ENCODE measurements around the gene PRPF18.

Gene PRPF18

DNA sequence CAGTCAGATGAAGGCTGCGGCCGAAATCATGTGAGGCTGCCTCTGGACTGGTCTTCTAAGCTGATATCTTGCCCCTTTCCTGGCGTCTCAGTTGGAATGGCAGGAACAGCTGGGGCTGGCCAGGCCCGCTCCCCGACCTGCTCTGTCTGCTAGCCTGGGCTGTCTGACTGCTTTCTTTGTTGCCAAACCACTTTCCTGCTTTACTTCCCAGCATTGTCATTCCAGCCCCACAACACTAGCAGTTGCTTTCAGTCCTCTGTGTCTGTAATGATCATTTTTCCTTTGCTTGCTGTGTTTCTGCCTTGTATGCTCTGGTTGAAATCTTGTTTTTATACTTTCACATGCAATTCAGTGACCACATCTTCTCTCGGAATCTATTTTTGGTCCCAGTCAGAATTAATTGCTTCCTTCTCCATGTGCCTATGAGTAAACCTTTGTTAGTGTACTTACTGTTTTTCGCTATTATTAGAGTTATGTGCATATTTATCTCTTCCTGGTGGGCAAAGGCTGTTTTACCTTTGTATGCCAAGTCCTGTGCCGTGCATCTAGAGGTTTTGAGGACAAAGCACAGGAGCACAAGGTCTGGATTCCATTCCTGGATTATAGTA lies 21.6 kb downstream of the PRPF18 start:
- DNase-seq = no peak

DNA sequence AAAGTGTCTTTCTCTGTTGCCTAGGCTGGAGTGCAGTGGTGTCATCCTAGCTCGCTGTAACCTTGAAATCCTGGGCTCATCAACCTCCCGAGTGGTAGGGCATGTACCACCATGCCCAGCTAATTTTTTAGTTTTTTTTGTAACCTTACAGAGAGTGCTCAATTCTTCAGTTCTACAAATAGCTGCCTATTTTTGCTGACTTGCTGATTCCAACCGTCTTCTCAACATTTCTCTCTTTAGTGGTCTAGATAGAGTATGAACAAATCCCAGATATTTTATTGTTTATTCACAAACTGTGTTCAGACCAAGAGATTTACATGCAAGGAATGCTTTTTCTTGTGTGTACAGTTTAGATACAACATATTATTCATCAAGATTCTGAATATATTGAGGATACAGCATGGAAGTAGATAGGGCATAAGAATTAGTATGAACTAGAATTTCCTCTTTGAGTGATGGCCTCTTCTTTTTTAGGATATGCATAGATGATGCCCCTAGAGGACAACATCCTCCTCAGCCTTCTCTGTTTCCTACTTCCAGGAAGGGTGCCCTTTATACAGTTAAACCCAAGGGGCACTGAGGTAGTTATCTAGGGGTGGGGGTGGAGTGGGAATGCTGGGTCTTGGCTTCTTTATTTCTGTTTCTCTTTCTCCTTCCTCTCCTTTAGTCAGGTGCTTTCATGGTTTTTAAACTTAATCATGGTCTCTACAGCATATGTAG lies 26.0 kb downstream of the PRPF18 start:
- DNase-seq = no peak

DNA sequence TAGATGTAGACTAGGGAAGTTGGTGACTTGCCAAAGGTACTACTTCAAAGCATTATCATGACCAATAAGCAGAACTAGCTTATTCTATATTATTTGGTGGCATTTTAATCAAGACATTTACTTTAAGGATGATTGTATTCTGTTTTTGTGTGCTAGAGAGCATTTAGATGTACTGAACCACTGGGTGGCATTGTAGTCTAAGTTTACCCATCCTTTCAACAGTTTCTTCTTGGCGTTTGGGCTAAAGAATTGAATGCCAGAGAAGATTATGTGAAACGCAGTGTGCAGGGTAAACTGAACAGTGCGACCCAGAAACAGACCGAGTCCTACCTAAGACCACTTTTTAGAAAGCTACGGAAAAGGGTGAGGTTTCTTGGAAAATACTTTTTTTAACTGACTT lies 26.8 kb downstream of the PRPF18 start:
- no peak for DNase-seq

DNA sequence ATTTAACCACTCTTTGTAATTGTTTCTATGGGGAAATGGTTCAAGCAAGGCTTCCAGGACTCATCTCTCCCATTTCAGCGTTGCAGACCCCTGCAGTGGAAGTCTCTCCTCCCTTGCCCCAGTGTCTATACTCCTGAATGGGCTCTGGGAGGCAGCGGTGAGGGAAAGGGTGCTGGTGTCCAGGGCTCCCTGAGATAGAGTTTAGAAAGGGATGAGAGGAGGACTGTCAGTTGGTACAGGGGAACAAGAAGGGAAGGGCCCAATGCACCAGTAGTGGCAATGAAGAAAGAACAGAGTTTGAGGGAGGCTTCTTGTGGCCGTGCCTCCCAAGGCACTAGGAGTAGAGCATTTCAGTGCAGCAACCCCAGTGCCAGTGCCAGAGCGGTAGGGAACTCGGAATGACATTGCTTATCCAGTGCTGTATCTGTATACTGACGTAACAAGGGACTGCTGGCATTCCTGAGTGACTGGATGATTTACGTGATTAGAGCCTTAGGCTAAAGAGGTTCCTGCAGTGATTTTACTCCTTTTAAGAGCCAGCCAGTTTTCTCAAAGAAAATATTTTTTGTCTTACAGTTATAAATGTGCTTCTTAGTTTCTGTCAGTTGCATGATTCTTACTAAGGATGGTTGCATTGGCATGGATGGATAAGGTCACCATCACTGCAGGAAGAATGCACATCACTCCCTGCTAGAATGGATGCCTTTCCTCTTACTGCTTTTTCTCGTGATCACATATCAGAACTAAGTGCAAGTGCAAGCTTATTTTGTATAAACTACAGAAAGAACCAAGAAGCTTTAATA lies 28.0 kb downstream of the PRPF18 start:
- no peak for DNase-seq

DNA sequence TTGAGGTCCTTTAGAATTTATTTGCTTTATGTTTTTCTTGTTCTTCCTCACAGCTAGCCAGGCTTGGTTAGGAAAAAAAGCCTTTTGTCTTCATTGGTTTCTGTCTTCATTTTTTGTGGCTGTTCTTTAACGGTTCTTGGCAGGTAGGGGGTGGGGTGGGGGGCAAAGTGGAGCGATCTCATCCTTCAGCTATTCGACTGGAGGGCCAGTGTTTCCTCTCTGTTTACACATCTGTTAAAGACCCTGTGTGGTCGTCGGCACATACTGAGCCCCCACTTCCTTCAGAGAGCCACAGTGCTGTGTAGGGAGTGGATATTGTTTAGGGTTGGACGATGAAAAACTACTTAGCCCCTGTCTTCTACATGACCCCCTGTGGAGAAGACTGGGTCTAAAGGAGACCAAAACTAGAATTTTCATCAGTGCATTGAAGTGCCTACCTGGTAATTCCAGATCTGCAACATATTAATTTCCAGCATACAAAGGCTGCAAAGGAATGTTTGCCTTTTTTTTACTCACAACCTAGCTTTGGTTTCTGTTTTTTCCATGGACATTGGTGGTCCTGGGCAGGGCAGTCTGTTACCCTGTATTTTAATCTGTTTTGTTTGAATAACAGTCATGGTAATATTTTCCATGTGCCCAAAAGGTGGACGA lies 29.0 kb downstream of the PRPF18 start:
- no peak for DNase-seq

DNA sequence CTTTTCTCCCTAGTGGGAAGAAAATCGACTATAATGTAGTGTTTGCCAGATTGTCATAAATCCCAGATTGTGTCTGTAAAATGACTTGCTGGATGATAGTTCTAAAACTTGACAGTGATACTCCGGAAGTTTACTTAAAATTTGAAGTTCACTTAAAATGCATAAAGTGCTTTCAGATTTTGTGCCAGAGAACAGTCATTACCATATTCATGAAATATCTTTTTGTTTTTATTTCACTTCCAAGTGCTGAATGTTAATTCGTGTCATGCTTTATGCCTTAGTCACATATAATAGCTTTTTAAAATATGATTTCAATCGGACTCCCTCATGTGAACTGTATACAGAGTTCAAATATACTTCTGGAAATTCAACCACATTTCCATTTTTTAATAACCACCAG lies 30.4 kb downstream of the PRPF18 start:
- no peak for DNase-seq

DNA sequence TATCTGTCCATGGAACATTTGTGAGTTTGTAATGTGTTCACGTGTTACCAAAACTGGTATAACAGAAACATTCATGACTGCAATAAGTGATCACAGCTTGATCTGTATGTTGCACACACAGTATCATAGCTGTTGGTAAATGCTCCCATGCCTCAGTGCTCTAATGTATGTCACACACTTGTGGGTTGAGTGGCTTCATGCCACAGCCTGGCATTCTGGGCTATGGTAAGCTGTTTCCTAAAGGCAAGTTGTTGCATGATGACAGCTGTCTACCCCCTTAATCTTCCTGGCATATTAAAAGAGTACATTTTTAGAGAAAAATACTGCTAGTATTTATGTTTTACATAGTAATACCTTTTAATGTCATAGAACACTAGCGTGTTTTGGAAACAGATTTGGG lies 35.2 kb downstream of the PRPF18 start:
- no peak for DNase-seq

DNA sequence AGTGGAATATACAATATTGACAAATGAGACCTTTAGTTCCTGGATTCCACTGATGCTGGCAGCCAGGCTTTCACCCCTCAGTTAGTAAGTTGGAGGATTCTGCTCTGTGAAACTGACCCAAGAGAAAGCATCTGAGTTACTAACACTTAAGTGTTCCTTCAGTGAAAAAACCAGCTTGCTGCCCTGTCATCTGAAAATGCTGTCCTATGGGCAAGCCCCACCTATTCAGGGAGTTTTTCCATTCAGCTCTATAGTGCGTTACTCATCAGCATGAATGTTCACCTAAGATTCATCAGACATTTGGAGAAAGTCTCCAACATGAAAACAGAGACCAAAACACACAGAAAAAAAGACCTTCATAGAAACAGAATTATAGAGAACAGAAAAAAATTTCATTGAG lies 37.9 kb downstream of the PRPF18 start:
- no peak for DNase-seq

DNA sequence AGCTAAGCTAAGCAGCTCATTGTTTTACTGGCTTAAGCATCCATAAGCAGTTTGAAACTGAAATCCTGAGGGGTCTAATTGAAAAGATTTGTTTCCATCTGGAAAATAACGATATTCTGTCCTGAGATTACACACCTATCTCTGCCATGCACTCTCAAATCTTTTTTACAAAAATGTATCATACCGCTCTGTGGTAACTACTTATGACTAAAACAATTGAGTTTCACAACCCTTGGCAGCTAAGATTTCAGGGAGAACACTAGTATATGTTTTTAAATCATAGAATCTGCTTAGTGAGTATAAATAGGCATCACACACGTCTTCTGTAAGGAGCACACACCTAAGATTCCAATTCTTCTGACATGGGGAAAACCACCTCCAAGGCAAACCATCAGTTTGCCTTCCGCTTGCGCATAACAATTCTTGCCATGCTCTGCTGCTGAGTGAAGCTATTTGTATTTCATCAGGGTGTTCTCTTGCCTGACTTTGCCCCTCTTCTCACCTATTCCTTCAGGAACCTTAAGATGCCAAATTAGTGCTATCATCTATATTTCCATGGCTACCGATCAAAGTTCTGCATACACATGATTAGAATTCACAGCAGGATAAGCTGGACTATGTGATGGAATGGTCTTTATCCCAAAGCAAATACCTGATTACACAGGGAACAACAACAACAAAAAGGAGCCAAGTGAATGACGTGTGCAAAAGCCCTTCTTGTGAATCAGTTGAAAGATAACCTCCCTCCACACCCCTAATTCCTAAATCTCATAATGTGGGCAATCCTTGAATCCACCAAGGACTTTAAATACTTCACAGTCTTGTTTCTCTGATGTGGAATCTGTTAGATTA lies 40.9 kb downstream of the PRPF18 start:
- DNase-seq = no peak

DNA sequence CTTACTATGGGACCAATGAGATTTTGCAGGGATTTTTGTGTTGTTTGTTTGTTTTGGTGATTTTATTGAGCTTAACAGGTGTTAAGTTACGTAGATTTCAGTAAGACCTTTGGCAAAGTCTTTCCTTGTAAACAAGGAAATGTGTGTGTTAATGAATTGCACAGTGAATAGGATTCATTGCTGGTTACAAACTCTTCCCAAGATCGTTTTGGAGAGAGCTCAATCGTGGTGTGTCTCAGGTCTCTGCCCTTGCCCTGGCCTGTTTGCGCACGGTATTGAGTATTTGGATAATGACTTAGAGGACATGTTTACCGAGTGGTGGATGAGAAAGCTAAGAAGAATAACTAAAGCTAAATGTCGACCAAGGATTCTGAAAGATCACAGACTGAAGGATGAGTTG lies 41.9 kb downstream of the PRPF18 start:
- no peak for DNase-seq

DNA sequence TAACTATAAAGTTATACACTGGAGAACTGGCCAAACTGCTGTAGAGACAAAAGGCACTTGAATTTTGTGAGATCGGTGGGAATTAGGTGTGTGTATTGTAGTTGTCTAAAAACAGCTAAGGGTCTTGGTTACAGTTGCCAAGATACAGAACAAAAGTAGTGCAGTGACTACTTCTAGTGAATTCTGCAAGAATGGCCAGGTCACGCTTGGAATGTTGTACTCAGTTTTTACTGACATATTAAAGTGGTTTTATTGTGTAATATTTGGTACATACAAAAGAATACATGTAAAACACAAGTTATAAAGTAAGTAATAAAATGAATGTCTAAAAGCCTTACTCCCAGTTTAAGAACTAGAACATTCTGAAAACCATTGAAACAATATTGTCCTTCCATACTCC lies 42.4 kb downstream of the PRPF18 start:
- no peak for DNase-seq

DNA sequence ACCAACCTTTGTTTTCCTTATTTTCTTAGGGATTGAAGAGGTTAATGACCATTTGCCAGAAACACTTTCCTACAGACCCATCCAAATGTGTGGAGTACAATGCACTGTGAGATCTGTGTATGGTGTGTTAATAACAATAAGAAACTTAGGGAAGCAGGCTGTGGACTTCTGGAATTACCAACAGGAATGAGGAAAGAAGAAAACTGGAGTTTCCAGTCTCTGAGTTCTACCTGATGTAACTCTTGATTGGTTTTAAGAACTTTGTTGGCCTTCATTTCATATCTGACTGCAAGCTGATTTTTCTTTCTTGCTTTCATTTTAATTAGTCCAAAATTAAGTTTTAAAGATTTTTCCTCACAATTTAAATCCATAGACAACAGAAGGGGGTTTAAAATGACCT lies 43.5 kb downstream of the PRPF18 start:
- no peak for DNase-seq

DNA sequence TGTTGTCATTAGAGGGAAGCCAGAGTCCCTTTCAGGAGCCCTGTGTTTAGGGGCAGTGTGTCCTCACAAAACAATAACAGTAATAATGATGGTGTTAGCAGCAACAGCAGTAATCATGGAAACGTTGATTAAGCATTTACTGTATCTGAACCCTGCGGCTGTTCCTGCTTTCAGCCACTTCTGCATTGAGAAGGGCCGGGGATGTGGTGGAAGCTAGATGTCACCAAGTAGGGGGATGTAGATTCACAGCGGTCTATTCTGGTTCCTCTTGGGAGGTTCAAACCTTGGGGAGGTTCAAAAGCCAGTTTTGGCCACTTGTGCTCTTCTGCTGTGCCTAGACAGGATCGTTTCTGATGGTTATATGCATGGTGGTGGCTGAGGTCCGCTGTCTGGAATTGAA lies 44.8 kb downstream of the PRPF18 start:
- no peak for DNase-seq

DNA sequence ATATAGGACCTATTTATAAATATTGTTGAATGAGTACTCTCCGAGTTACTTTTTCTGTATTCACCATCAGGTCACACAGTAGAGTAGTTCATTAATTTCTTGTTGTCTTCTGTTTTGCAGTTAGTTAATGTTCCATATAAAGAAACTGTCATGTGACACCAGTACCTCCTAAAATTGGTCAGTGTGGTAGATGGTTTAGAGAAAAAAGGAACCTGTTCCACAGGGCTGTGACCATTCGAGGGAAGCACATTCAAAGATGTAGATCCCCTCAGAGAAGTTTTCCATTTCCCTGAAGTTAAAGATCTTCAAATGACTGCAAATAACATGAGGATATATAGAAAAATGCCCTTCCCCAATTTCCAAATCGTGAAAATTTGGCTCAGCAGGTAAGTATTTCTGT lies 45.7 kb downstream of the PRPF18 start:
- DNase-seq = no peak

DNA sequence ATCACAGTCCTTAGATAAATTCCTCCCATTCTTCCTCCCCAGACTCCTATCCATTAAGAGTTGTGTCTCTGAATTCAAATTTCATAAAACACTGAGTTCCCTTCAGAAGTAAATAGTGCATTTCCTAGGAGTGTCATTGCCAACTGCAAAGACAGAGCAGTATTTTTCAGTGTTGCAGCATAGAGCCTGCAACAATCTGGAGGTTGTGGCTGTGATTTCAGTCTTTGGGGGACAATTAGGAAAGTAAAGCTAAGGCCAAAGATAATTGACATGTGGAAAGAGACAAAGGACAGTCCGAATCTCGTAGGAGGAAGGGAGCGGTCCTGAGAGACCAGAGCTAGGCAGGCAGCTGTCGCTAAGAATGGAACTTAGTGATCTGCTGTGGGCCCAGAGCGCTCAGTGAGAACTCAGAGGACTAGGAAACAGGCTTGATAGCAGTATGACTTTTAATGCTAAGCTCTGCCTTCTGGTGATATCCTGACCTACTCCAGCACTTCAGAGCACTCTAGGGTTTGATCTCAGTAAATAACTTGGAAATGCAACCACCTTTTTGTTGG lies 46.2 kb downstream of the PRPF18 start:
- DNase-seq = no peak

DNA sequence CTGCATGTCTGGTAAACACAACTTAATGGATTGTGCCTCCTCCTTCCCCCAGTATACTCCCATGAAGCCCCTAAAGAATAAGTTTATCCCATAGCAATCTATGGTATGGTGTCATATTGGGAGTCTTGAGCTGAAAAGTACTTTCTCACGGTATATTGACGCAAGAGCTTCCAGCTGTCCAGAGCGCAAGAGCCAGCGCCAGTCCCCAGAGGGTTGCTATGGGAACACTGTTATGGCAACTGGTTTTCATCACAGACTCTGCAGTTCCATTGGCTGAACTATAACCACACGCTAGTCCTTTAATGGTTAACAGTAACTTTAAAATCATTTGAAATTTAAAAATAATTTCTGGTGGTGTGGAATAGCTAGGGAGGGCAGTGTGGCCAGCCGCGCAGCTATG lies 46.9 kb downstream of the PRPF18 start:
- no peak for DNase-seq

DNA sequence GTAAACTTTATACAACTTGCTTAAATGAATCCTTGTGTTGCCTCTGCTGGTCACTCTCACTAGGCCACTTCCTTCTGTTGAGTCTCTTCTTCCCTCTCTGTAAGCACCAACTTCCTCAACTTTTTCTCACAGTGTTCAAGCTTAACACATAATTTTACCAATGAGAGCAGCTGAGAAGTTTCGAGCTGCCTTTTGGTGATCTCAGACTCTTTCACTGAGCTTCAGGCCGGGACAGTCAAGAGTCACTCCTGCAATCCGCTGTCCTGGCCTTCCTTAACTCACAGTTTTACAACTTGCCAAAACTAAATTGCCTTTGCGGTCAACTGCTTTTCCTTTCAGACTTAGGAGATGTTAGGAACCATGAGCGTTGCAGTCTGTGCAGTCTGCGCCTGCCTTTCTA lies 47.4 kb downstream of the PRPF18 start:
- no peak for DNase-seq

DNA sequence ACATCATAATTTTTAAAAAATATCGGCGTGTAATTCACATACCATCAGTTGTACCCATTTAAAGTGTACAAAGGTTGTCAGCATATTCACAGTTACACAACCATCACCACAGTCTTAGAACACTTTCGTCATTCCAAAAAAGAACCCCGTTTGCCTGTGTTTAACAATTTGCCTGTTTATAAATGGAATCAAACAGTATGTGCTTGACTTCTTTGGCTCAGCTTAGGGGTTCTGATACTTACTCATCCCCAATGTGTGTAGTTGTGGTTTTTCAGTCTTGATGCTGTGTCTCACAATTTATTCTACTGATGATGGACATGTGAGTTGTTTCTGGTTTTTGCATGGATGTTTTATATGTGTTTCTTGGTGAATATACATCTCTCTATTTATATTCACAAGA lies 50.0 kb downstream of the PRPF18 start:
- DNase-seq = no peak

DNA sequence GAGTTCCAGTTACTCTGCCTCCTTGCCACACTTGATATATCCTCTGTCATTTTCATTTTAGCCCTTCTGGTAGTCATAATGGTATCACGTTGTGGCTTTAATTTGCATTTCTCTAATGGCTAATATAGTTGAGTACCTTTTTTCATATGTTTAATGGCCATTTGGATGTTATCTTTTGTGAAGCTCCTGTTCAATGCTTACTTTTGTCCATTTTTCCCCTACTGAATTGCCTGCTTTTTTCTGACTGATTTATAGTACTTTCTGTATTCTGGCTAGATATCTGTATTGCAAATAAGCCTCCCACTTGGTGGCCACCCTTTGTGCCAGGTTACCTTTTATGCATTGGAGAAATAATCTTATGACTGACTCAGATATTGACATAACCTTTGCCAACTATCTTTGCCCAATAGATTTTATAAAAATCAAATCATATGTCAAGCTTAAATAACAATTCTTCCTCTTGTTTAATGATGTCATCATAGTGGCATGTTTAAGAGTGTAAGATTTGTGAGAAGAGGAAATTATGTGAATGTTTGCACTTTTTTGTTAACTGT lies 50.6 kb downstream of the PRPF18 start:
- no peak for DNase-seq

DNA sequence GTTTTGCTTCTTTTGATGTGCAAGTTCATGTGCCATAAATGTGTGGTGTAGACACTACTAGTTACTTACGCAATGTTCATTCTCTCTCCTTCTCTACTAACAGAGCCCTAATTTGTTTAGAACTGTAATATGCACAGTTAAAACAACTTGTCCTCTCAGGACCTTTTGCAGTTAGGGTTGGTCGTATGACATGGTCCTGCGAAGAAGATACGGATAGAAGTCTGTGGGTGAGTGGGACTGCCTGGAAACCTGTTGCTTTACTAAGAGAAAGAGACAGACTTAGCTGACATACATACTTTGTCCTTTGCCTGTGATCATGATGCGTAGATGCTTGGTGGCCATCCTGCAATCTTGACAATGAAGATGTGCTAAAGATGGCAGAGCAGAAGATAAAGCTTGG lies 51.1 kb downstream of the PRPF18 start:
- no peak for DNase-seq

DNA sequence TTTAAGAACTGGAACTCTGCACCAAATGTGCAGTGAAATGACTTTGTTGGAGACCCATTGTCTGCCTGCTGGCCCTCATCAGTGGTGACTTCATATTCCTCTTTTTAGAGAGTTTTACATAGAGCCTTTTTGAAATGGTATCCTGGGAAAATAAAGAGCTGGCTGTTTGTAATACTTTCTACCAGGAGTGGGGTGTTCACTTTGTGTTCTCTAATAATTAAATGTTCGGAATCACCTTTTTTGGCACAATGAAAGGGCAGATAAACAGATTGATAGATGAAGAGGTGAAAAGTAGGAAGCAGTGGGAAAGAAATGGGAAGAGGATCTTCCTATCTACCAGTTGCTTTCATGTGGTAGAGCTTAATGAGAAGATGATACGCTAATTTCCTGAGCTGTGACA lies 55.5 kb downstream of the PRPF18 start:
- DNase-seq = no peak

DNA sequence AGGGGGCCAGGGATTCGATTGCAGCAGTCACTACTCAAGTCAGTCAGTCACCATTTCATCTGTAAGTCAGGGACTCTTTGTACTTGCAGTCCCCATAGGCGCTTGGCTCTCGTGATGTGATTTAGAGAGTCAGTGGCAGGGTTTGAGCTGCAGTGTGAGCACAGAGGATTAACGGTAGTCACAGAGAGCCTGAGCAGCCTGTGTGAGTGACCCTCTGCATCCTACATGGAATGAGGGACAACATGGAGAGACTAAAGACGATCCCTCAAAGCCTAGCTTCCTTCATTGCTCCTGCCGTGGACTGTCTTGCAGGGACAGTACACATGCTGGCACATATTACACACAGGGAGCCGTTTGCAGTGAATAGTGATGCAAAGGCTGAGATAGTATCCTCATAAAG lies 56.3 kb downstream of the PRPF18 start:
- DNase-seq = no peak

Measured in GOT3 (cell line).